ENCODE results near the gene ATXN1. TPM values are rescaled to one million over a fixed set of nuclear protein-coding genes. Genes with fewer than 3 reads are reported as not detected.

ATXN1 gene
- total RNA-seq, 1 donor from 2014 or later: 6.1 TPM

DNA sequence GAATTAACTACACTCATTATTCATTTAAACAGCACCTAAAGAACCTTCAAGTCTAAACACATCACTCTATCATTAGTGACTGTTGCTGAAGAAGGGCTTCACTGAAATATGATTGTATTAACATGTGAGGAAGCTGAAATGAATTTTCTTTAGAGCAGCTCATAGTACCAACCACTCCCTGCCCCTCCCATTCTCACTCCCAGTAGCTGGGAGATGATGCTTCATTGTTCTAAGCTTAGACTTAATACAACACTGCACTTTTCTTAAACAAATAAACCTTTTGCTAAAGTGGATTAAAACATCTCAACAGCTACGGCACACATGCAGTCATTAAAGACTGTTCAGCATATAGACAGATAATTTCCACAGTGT, 63.1 kb downstream of the ATXN1 start:
- TF ChIP-seq CTCF (conservative IDR thresholded peaks at IDR 0.05; ENCODE audit: low read depth, low read length): no peak
- H3K4me3 ChIP-seq (ENCODE audit: low read depth, low read length): no peak overlapping the region
- no peak for DNase-seq (ENCODE audit: low read depth)

- no peak for TF ChIP-seq CTCF (conservative IDR thresholded peaks at IDR 0.05; ENCODE audit: low read depth, low read length)
- H3K4me3 ChIP-seq (ENCODE audit: low read depth, low read length): no peak overlapping the region
- DNase-seq (ENCODE audit: low read depth): no peak
Observed at GRCh38 chr6:16697437-16698161, 63.7 kb downstream of the ATXN1 start.

DNA sequence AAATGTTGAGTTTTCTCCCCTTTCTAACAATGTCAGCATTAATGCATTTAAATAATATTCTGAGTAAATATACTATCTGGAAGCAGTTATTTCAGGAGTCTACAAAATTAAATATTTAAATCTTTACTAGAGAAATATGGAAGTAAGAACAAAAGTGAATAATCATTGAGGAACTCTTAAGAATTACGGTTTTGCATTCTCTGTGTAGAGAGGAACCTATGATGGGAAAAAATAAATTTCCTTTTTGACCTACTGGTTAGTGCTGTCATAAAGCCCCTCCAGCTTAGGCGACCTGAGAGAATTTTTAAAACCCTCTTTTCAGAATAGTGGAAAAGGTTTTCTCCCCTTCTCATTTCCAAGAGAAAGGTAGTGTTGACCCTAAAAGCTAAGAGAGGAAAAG, 64.8 kb downstream of the ATXN1 start:
- H3K4me3 ChIP-seq (ENCODE audit: low read depth, low read length): no peak overlapping the region
- no peak for DNase-seq (ENCODE audit: low read depth)
- no peak for TF ChIP-seq CTCF (conservative IDR thresholded peaks at IDR 0.05; ENCODE audit: low read depth, low read length)

DNA sequence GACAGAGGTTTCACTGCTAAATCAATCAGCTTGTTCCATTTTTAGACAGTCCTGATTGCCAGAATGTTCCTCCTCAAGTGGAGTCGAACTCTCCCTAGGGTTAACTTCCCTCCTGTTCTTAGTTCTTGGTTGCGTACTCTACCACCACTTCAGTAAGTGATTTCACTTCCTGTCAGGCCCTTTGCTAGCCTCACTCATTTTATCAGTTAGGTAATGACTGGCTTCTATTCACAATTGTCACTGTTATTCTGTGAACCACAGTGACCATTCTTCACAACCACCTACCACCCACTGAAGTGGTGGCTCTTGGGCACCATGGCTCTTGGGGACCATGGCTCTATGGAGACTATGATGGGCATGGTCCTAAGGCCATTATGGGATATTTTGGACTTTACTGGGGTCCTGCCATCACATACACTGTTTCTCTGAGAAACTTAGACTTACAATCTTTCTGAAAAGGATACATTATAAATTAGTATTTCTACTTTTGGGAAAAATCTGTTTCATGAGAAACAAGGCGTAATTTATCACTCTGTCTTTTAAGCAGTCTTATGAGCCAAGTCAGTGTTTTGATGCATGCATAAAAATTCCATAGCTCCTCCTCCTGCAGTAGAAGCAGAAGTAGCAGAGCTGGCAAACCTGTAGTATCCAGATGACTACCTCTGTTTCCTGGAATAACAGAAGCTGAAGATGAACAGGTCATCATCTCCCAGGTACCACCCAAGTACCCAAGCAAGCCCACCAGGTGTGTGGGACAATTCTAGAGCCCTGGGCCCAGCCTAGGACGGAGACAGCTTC, 66.3 kb downstream of the ATXN1 start:
- no peak for TF ChIP-seq CTCF (conservative IDR thresholded peaks at IDR 0.05; ENCODE audit: low read depth, low read length)
- DNase-seq (ENCODE audit: low read depth): no peak
- no peak overlapping the region for H3K4me3 ChIP-seq (ENCODE audit: low read depth, low read length)

DNA sequence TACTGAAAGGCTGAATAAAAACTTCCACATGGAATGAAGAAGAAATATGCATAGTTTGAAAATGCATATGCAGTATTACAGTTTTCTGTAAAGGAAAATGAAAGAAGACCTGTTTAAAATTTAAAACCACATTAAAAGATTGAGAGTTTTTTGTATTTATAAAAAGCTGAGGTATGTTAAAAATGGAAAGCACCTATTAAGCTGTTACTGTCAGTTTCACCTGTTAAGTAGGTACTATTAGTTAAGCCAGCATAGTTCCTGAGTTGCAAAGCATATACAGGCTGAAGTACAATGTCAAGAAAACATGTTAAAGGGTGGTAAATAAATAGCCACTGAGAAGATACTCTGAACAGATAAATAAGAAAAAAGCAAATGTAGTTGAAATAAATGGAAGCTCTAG, 69.9 kb downstream of the ATXN1 start:
- no peak for DNase-seq (ENCODE audit: low read depth)
- no peak for TF ChIP-seq CTCF (conservative IDR thresholded peaks at IDR 0.05; ENCODE audit: low read depth, low read length)
- no peak overlapping the region for H3K4me3 ChIP-seq (ENCODE audit: low read depth, low read length)

DNA sequence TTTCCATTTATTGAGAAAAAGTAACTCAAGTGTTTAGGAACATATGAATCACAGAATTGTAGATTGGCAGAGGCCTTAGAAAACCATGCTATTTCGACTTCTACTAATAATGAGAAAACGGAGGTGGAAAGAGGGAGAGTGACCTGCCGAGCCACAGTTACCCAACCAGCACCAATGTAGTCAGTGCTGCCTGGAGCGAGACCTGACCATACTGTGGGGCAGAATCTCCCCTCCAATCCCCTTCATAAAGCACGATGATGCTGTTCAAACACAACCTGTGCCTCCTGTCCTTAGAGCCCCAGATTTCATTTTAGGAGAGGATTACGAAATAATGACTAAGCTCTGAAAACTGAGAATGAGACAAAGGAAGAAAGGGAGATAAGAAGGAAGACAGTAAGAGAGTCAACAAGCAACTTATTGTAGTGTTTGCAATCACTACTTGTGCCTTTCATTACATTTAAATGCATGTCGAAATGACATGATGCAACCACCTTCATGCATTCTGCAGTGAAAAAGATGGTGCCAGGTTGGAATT, 70.6 kb downstream of the ATXN1 start:
- TF ChIP-seq CTCF (conservative IDR thresholded peaks at IDR 0.05; ENCODE audit: low read depth, low read length): no peak
- DNase-seq (ENCODE audit: low read depth): no peak
- no peak overlapping the region for H3K4me3 ChIP-seq (ENCODE audit: low read depth, low read length)

All from epithelial cell of proximal tubule (primary cell).